Epithelial cell of esophagus (primary cell): ENCODE results near the gene RNF208.
"Not testable (repeated sequence)": the region's sequence is repeated elsewhere in the genome, so short reads cannot be mapped to it uniquely, and the experiment has no call there.

Experiments
- DNase-seq: peaks from one replicate; pipeline ENCODE4 v3.0.0; 2010; ENCODE audit warnings: low read depth
- H3K4me3 ChIP-seq: 2 replicates; pipeline ENCODE4 v1.5.1; 2011; ENCODE audit warnings: mild to moderate bottlenecking, low read length, control low read depth
- TF ChIP-seq, protein P1 (sequence below): IDR thresholded peaks from 2 replicates; pipeline ENCODE4 v1.5.1; 2011; ENCODE audit warnings: low read depth, mild to moderate bottlenecking, low read length, control low read depth, inconsistent platforms; ENCODE audit not compliant: insufficient read depth; ENCODE audit errors: missing control alignments

Gene RNF208

DNA sequence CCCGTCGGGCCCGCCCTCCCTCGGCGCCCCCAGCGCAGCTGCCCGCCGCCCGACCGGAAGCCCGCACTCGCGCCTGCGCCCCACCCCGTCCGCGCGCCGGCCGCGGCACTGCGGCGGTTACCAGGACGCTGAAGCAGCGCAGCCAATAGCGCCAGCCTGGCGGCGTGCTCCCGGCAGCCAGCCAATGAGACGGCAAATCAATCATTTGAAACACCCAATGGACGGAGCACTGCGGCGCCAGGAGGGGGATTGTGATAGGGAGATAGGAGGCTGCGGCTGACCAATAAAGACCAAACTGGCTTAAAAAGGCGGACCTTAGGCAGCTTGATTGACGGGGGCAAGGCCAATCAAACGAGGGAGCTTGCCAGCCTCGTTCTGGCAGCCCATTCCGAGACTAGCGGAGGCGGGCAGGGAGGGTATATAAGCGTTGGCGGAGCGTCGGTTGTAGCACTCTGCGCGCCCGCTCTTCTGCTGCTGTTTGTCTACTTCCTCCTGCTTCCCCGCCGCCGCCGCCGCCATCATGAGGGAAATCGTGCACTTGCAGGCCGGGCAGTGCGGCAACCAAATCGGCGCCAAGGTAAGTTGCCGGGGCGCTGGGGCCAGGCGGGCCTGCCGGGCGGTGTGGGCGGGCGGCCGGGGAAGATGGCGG is 18.9 kb upstream of the RNF208 start, which contains the start of gene TUBB4B:
TUBB4B (plus strand) TSS at position 447 of the 649 bp plus-strand sequence; CDS start at position 521, 74 bp downstream.
- TF ChIP-seq, protein P1, sequence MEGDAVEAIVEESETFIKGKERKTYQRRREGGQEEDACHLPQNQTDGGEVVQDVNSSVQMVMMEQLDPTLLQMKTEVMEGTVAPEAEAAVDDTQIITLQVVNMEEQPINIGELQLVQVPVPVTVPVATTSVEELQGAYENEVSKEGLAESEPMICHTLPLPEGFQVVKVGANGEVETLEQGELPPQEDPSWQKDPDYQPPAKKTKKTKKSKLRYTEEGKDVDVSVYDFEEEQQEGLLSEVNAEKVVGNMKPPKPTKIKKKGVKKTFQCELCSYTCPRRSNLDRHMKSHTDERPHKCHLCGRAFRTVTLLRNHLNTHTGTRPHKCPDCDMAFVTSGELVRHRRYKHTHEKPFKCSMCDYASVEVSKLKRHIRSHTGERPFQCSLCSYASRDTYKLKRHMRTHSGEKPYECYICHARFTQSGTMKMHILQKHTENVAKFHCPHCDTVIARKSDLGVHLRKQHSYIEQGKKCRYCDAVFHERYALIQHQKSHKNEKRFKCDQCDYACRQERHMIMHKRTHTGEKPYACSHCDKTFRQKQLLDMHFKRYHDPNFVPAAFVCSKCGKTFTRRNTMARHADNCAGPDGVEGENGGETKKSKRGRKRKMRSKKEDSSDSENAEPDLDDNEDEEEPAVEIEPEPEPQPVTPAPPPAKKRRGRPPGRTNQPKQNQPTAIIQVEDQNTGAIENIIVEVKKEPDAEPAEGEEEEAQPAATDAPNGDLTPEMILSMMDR: no peak

DNA sequence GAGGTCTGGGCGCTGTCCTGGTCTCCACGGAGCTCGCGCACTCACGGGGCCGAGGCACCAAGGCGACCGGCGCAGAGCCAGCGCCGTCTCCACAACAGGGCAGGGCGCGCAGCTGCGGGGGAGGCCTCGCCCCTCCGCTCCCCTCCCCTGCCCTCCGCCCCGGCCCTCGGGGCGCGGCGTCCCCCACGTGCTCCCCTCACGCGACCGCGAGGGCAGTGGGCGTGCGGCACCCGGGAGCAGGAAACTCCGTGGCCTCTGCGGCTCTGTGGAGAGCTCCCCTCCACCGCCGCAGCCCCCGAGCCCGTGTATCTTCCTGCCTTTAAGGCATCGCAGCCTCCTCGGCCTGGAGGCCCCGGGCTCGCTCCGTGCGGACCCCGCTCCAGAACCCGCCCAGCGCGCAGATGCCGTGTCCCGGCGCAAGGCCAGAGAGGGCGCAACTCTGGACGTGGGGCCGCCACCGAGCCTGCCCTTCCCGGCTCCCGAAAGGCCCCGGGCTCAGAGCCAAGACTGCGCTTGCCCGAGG is 18.3 kb upstream of the RNF208 start:
- peak overlapping the region; percentile 65 for H3K4me3 ChIP-seq
- peak; percentile 65 for DNase-seq
- TF ChIP-seq, protein P1: no peak

More for the DNA sequence above, 18.9 kb upstream of the RNF208 start, which contains the start of gene TUBB4B:
- peak within 1 kb of the TSS; percentile 76 for H3K4me3 ChIP-seq
- peak; percentile 100 for DNase-seq

DNA sequence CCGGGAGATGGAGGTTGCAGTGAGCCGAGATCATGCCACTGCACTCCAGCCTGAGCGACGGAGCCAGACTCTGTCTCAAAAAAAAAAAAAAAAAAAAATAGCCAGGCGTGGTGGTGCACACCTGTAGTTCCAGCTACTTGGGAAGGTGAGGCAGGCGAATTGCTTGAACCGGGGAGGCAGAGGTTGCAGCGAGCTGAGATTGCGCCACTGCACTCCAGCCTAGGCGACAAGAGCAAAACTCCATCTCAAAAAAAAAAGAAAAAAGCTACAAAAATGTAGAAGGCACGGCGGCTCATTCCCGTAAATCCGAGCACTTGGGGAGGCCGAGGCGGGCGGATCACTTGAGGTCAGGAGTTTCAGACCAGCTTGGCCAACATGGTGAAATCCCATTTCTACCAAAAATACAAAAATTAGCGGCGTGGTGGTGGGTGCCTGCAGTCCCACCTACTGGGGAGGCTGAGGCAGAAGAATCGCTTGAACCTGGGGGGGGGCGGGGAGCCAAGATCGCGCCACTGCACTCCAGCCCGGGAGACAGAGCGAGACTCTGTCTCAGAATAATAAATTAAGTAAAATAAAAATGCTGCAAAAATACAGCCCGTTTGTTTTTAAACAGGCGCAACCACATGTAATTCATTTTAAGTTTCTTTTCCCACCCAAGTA is 17.6 kb upstream of the RNF208 start:
- not testable (repeated sequence) for DNase-seq
- peak overlapping the region; percentile 65 for H3K4me3 ChIP-seq

- no peak overlapping the region for H3K4me3 ChIP-seq
- TF ChIP-seq, protein P1: no peak
- DNase-seq: no peak
These were observed 16.0 kb upstream of the RNF208 start for GRCh38 chr9:137237759-137238726.

DNA sequence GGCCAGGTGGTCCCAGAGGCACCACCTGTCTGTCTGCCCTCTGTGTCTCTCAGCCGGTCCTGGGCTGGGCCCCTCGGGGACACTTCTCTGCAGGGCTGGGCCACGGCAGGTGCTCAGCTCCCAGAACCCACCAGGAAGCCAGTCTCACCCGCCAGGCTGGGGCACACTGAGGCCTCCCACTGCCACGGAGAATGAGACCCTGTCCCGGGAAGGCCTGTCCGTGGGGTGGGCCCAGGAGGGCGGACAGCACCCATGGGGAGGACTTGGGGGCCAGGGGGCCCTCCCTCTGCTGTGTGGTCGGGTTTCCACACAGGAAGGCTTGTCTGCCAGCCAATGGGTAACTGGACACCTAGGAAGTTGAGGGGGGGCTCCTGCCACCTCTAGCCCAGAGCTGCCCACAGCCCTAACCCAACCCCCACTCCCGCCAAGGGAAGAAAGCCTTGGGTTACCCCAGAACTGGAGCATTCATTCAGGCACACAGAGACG is 14.9 kb upstream of the RNF208 start:
- no peak overlapping the region for H3K4me3 ChIP-seq
- TF ChIP-seq, protein P1: no peak
- no peak for DNase-seq

DNA sequence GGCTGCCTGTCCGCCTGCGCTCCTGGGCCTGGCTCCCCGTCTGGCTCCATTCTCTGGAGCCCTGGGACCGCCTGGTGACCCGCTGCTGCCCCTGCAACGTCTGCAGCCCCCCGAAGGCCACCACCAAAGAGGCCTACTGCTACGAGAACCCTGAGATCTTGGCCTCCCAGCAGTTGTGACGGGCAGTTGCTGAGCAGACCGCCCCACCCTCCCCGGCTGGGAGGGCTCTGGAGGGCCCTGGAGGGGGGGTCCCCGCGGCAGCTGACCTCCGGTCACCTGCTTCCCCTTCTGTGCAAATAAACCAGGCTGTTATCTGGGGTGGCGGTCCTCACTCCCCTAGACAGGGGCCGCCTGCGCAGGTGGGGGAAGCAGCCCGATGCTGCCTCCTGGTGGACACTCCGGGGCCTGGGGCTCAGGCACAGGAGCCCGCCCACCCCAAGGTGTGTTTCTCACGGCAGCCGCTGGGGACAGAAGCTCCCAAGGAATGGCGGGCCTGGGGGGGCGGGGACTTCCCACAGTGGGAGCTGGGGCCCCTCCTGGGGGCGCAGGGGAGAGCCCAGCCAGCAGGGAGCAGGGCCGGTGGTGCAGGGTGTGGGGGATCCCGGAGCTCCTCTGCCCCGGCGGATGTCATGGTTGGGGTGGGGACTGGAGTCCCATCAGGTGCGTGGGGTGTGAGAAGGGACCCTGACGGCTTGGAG is 14.3 kb upstream of the RNF208 start:
- DNase-seq: peak; percentile 82
- no peak overlapping the region for H3K4me3 ChIP-seq
- TF ChIP-seq, protein P1: peak; percentile 94
